ENCODE data around the gene HRK. TPM values are rescaled to one million over a fixed set of nuclear protein-coding genes. Genes with fewer than 3 reads are reported as not detected.

The HRK gene
- total and polyA plus RNA-seq, 2 of the 4 experiments (the other 2 are of a cell fraction) = not detected

GRCh38 chr12:116855744-116856470 lies 25.3 kb downstream of the HRK start:
- Histone ChIP-seq H3K4ac (ENCODE audit: low read depth, low read length) (no peak overlapping the region), H2BK120ac (ENCODE audit: low read depth, low read length) (no peak overlapping the region), H3K9me3 (ENCODE audit: control insufficient read depth, insufficient read depth, low read length) (no peaks in the 10 kb centered on the region), H2BK20ac (ENCODE audit: low read depth, low read length) (no peak overlapping the region), H3K36me3 (ENCODE audit: control insufficient read depth, insufficient read depth, low read length) (no peaks in the 10 kb centered on the region), H3K18ac (ENCODE audit: low read depth, low read length) (no peak overlapping the region), H4K5ac (ENCODE audit: low read depth, low read length) (no peak overlapping the region), H4K91ac (ENCODE audit: insufficient read depth, low read depth, low read length) (no peak overlapping the region), H3K27ac (ENCODE audit: insufficient read depth, low read length) (no peak overlapping the region), H2BK5ac (ENCODE audit: low read depth, low read length, poor library complexity, severe bottlenecking) (no peak overlapping the region), H3K9ac (ENCODE audit: low read depth, low read length) (no peak overlapping the region), H3K27me3 (ENCODE audit: control insufficient read depth, insufficient read depth, low read length) (no peaks in the 10 kb centered on the region; the same call in 1 of the 2 replicates), H2AFZ (replicated peaks; ENCODE audit: low read length, poor library complexity) (no peak overlapping the region), H4K20me1 (ENCODE audit: insufficient read depth, low read length) (no peaks in the 10 kb centered on the region), H3K4me1 (ENCODE audit: control insufficient read depth, insufficient read depth, low read length) (no peaks in the 10 kb centered on the region; the same call in 1 of the 2 replicates), H3K56ac (ENCODE audit: extremely low read depth, insufficient read depth, low read length) (no peak overlapping the region), H2AK9ac (replicated peaks; ENCODE audit: low read depth, low read length, poor library complexity) (no peak overlapping the region), H3K14ac (replicated peaks; ENCODE audit: low read depth, low read length) (no peak overlapping the region), H3K4me3 (ENCODE audit: insufficient read depth, low read depth, low read length) (no peak overlapping the region), H2BK15ac (ENCODE audit: low read depth, low read length) (no peak overlapping the region), H3K4me2 (ENCODE audit: low read depth, low read length) (no peak overlapping the region), H3K79me1 (ENCODE audit: low read depth in 1 of 2, low read length in 2 of 2) (no peaks in the 10 kb centered on the region), H3K9me1 (ENCODE audit: insufficient read depth, low read length) (no peaks in the 10 kb centered on the region), H2AK5ac (ENCODE audit: low read depth, low read length) (no peak overlapping the region), H4K8ac (ENCODE audit: low read depth in 2 of 2, low read length in 2 of 2) (no peak overlapping the region), H3K23ac (ENCODE audit: low read depth, low read length) (no peak overlapping the region)
- BruUV-seq (replicated peaks) = no TSS peak
- in situ Hi-C loops (cut with MboI; ENCODE audit: low sequenced_read_pairs) (no loop called here), intact Hi-C loops (cut with micrococcal nuclease) (no loop called here), dilution Hi-C loops (cut with HindIII; ENCODE audit: low sequenced_read_pairs, unreplicated experiment) (no loop called here)
- TF ChIP-seq RAD21 (IDR thresholded peaks at IDR 0.05; ENCODE audit: low read length) (no peak), NFE2L2 (IDR thresholded peaks at IDR 0.05; ENCODE audit: low read depth, low read length) (no peak), POLR2A (IDR thresholded peaks at IDR 0.05; ENCODE audit: low read depth, low read length) (no peak), CTCF (conservative IDR thresholded peaks at IDR 0.05; ENCODE audit: low read depth, low read length) (no peak), MAZ (IDR thresholded peaks at IDR 0.05; ENCODE audit: borderline replicate concordance, low read depth, low read length) (no peak), RFX5 (IDR thresholded peaks at IDR 0.05; ENCODE audit: low read depth, low read length) (no peak)
- ChIA-PET CTCF (interaction anchor here (1.3 kb wide), 1 partner anchor 10 kb away, joined by 5 read pairs; no protein-coding TSS in a partner anchor), POLR2A (ENCODE audit: unreplicated experiment) (no interaction called here)
- DNase-seq (no peak), ATAC-seq (ENCODE audit: low read depth) (no peak)
- 80% methylated on average over 2 of the region's 16 CpGs; no CpG with 5 or more reads in 1 of the 2 experiments for WGBS, 2 experiments (ENCODE audit: extremely low coverage in 2 of 2, insufficient read length in 1 of 2)

Measured in IMR-90 (cell line).